ENCODE data around the gene MIA2. TPM values are rescaled to one million over a fixed set of nuclear protein-coding genes. Genes with fewer than 3 reads are reported as not detected.
"Not testable (repeated sequence)": the region's sequence is repeated elsewhere in the genome, so short reads cannot be mapped to it uniquely, and the experiment has no call there.

The MIA2 gene
- total RNA-seq, 1 experiment from 2014 or later = 11.8 TPM

DNA sequence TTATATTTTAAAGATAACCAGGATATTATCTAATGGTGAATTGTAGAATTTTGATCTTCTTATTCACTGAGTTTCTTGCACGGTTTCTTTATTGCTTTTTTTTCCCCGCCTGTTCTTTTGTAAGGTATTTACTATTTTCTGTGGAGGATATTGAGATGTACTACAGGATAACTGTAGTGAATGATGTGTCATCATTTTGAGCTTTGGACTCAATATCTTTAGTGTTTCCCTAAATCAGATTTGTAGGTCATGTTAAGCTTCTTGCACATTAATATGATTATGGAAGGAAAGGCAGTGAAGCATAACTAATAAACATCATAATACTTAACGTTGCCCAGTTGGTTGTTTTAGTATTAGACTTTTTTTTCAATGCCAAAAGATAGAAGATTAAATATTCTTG, 117.2 kb downstream of the MIA2 start:
- no peaks in the 10 kb centered on the region for H3K79me2 ChIP-seq (ENCODE audit: low read length)
- TF ChIP-seq EZH2 (IDR thresholded peaks at IDR 0.05; ENCODE audit: low read length, unreplicated experiment) = no peak
- TF ChIP-seq EZH2phosphoT487 (IDR thresholded peaks at IDR 0.05; ENCODE audit: borderline replicate concordance, low read length) = no peak
- TF ChIP-seq, protein P1, sequence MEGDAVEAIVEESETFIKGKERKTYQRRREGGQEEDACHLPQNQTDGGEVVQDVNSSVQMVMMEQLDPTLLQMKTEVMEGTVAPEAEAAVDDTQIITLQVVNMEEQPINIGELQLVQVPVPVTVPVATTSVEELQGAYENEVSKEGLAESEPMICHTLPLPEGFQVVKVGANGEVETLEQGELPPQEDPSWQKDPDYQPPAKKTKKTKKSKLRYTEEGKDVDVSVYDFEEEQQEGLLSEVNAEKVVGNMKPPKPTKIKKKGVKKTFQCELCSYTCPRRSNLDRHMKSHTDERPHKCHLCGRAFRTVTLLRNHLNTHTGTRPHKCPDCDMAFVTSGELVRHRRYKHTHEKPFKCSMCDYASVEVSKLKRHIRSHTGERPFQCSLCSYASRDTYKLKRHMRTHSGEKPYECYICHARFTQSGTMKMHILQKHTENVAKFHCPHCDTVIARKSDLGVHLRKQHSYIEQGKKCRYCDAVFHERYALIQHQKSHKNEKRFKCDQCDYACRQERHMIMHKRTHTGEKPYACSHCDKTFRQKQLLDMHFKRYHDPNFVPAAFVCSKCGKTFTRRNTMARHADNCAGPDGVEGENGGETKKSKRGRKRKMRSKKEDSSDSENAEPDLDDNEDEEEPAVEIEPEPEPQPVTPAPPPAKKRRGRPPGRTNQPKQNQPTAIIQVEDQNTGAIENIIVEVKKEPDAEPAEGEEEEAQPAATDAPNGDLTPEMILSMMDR (conservative IDR thresholded peaks at IDR 0.05; ENCODE audit: low read depth, low read length) = no peak
- CTCF ChIA-PET = interaction anchor here (0.7 kb wide), 1 partner anchor 1448 kb away, joined by 4 read pairs; no protein-coding TSS in a partner anchor
- no peak overlapping the region for H3K4me3 ChIP-seq (ENCODE audit: low read length)
- H3K4me1 ChIP-seq (ENCODE audit: insufficient read depth, low read length) = no peaks in the 10 kb centered on the region
- BruUV-seq (replicated peaks) = no TSS peak
- H3K9me2 ChIP-seq (replicated peaks; ENCODE audit: low read length) = no peaks in the 10 kb centered on the region
- no peak overlapping the region for H2AFZ ChIP-seq (ENCODE audit: low read length)
- H4K20me1 ChIP-seq (ENCODE audit: low read length) = no peaks in the 10 kb centered on the region
- DNase-seq = no peak
- no peak overlapping the region for H3K9ac ChIP-seq (ENCODE audit: low read length)
- H3K36me3 ChIP-seq (ENCODE audit: low read depth, low read length) = peaks cover 4% of the 10 kb centered on the region
- intact Hi-C loops (cut with micrococcal nuclease) = no loop called here
- no peak overlapping the region for H3K4me2 ChIP-seq (ENCODE audit: low read length)
- no peak for ATAC-seq
- no peaks in the 10 kb centered on the region for H3K27me3 ChIP-seq (ENCODE audit: low read length)
- no peaks in the 10 kb centered on the region for H3F3A ChIP-seq (ENCODE audit: low read length, unreplicated experiment)
- no peaks in the 10 kb centered on the region for H3K9me3 ChIP-seq (ENCODE audit: low read length)
- POLR2A ChIA-PET (ENCODE audit: unreplicated experiment) = no interaction called here
- no peak overlapping the region for H3K27ac ChIP-seq (ENCODE audit: low read length)

GRCh38 chr14:39351708-39352107, 118.0 kb downstream of the MIA2 start:
- Histone ChIP-seq H3K9me3 (ENCODE audit: low read length) (no peaks in the 10 kb centered on the region), H3K36me3 (ENCODE audit: low read depth, low read length) (peaks cover 4% of the 10 kb centered on the region), H3K4me3 (ENCODE audit: low read length) (no peak overlapping the region), H3K9ac (ENCODE audit: low read length) (no peak overlapping the region), H3K4me2 (ENCODE audit: low read length) (no peak overlapping the region), H3K4me1 (ENCODE audit: insufficient read depth, low read length) (no peaks in the 10 kb centered on the region), H3K9me2 (replicated peaks; ENCODE audit: low read length) (no peaks in the 10 kb centered on the region), H2AFZ (ENCODE audit: low read length) (no peak overlapping the region), H3K79me2 (ENCODE audit: low read length) (no peaks in the 10 kb centered on the region), H3F3A (ENCODE audit: low read length, unreplicated experiment) (no peaks in the 10 kb centered on the region), H4K20me1 (ENCODE audit: low read length) (no peaks in the 10 kb centered on the region), H3K27me3 (ENCODE audit: low read length) (no peaks in the 10 kb centered on the region), H3K27ac (ENCODE audit: low read length) (no peak overlapping the region)
- ChIA-PET CTCF (interaction anchor here (0.7 kb wide), 1 partner anchor 1449 kb away, joined by 4 read pairs; no protein-coding TSS in a partner anchor), POLR2A (ENCODE audit: unreplicated experiment) (no interaction called here)
- DNase-seq (no peak), ATAC-seq (no peak)
- intact Hi-C loops (cut with micrococcal nuclease) = no loop called here
- no TSS peak for BruUV-seq (replicated peaks)
- no peak for TF ChIP-seq EZH2 (IDR thresholded peaks at IDR 0.05; ENCODE audit: low read length, unreplicated experiment)
- TF ChIP-seq, protein P1 (conservative IDR thresholded peaks at IDR 0.05; ENCODE audit: low read depth, low read length) = no peak
- TF ChIP-seq EZH2phosphoT487 (IDR thresholded peaks at IDR 0.05; ENCODE audit: borderline replicate concordance, low read length) = no peak

- POLR2A ChIA-PET (ENCODE audit: unreplicated experiment); H3K4me1 ChIP-seq (ENCODE audit: insufficient read depth, low read length); H2AFZ ChIP-seq (ENCODE audit: low read length); intact Hi-C loops (cut with micrococcal nuclease); H3K9ac ChIP-seq (ENCODE audit: low read length); BruUV-seq (replicated peaks); ATAC-seq; H3K4me3 ChIP-seq (ENCODE audit: low read length); H3K79me2 ChIP-seq (ENCODE audit: low read length); H3K27me3 ChIP-seq (ENCODE audit: low read length); DNase-seq; H3K9me2 ChIP-seq (replicated peaks; ENCODE audit: low read length); CTCF ChIA-PET; H4K20me1 ChIP-seq (ENCODE audit: low read length); H3K9me3 ChIP-seq (ENCODE audit: low read length); H3K27ac ChIP-seq (ENCODE audit: low read length); H3K4me2 ChIP-seq (ENCODE audit: low read length); H3F3A ChIP-seq (ENCODE audit: low read length, unreplicated experiment); H3K36me3 ChIP-seq (ENCODE audit: low read depth, low read length): not testable (repeated sequence)
Measured at GRCh38 chr14:39359069-39359468, 125.4 kb downstream of the MIA2 start.

Measured in PC-3 (cell line).